Panc1 (cell line): ENCODE results near the gene MSH2.

Experiments
- POLR2AphosphoS5 ChIP-seq: IDR thresholded peaks from 2 replicates; pipeline ENCODE4 v1.6.1; 2012; ENCODE audit warnings: mild to moderate bottlenecking, low read depth, low read length, moderate library complexity
- SIN3A ChIP-seq: IDR thresholded peaks from 2 replicates; pipeline ENCODE4 v1.6.1; 2012; ENCODE audit warnings: low read depth, mild to moderate bottlenecking, low read length, moderate library complexity, borderline replicate concordance; ENCODE audit not compliant: insufficient read depth
- TF ChIP-seq, protein P1 (sequence below): fragments of 450-650 bp; IDR thresholded peaks from 2 replicates; pipeline ENCODE4 v1.5.1; 2017; ENCODE audit warnings: mild to moderate bottlenecking
- TF ChIP-seq, protein P2 (sequence below), 2 experiments: IDR thresholded peaks; 2 replicates each; pipeline ENCODE4 v1.6.1; 2011 to 2012; ENCODE audit warnings: low read depth in 2 of 2, control low read depth in 1 of 2, low read length in 1 of 2, mild to moderate bottlenecking in 1 of 2, moderate library complexity in 1 of 2; ENCODE audit not compliant: insufficient read depth in 1 of 2

DNA sequence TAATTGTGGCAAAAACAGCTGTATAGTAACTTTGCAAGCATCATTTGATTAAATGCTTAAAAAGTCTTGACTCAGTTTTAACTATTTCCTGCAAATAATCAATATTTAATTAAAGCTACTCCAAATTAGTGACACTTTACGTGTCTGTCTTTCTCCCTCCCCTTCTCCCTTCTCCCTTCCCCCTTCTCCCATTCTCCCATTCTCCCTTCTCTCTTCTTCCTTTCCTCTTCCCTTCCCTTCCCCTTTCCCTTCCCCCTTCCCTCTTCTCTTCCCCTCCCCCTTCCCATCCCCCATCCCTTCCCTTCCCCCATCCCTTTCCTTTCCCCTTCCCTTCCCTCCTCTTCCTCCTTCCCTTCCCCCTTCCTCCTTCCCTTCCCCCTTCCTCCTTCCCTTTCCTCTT, 76.9 kb downstream of the MSH2 start:
- TF ChIP-seq, protein P1, sequence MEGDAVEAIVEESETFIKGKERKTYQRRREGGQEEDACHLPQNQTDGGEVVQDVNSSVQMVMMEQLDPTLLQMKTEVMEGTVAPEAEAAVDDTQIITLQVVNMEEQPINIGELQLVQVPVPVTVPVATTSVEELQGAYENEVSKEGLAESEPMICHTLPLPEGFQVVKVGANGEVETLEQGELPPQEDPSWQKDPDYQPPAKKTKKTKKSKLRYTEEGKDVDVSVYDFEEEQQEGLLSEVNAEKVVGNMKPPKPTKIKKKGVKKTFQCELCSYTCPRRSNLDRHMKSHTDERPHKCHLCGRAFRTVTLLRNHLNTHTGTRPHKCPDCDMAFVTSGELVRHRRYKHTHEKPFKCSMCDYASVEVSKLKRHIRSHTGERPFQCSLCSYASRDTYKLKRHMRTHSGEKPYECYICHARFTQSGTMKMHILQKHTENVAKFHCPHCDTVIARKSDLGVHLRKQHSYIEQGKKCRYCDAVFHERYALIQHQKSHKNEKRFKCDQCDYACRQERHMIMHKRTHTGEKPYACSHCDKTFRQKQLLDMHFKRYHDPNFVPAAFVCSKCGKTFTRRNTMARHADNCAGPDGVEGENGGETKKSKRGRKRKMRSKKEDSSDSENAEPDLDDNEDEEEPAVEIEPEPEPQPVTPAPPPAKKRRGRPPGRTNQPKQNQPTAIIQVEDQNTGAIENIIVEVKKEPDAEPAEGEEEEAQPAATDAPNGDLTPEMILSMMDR = no peak
- TF ChIP-seq POLR2AphosphoS5 (no peak), SIN3A (no peak)
- TF ChIP-seq, protein P2, sequence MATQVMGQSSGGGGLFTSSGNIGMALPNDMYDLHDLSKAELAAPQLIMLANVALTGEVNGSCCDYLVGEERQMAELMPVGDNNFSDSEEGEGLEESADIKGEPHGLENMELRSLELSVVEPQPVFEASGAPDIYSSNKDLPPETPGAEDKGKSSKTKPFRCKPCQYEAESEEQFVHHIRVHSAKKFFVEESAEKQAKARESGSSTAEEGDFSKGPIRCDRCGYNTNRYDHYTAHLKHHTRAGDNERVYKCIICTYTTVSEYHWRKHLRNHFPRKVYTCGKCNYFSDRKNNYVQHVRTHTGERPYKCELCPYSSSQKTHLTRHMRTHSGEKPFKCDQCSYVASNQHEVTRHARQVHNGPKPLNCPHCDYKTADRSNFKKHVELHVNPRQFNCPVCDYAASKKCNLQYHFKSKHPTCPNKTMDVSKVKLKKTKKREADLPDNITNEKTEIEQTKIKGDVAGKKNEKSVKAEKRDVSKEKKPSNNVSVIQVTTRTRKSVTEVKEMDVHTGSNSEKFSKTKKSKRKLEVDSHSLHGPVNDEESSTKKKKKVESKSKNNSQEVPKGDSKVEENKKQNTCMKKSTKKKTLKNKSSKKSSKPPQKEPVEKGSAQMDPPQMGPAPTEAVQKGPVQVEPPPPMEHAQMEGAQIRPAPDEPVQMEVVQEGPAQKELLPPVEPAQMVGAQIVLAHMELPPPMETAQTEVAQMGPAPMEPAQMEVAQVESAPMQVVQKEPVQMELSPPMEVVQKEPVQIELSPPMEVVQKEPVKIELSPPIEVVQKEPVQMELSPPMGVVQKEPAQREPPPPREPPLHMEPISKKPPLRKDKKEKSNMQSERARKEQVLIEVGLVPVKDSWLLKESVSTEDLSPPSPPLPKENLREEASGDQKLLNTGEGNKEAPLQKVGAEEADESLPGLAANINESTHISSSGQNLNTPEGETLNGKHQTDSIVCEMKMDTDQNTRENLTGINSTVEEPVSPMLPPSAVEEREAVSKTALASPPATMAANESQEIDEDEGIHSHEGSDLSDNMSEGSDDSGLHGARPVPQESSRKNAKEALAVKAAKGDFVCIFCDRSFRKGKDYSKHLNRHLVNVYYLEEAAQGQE (IDR thresholded peaks at IDR 0.05; ENCODE audit: insufficient read depth in 1 of 2, low read depth in 2 of 2, low read length in 1 of 2) = no peak
